Tibial nerve (tissue), 4 donors: ENCODE data around the gene MAGI2.

Source experiments
- CTCF ChIP-seq, 5 experiments: fragments of 200-600 bp in 3 of 5; fragments of 450-650 bp in 2 of 5; sonication (generic) in 3 of 5; IDR thresholded peaks; one replicate each; pipeline ENCODE4 v1.5.1; 2016 to 2019; ENCODE audit warnings: antibody characterized with exemption in 5 of 5, mild to moderate bottlenecking in 3 of 5, moderate library complexity in 2 of 5
- EP300 ChIP-seq, 2 donors: sonication (generic); formaldehyde crosslinking; IDR thresholded peaks; one replicate each; pipeline ENCODE4 v1.6.1; 2017; ENCODE audit warnings: antibody characterized with exemption in 2 of 2, mild to moderate bottlenecking in 1 of 2
- POLR2A ChIP-seq, 2 donors: fragments of 450-650 bp; IDR thresholded peaks; one replicate each; pipeline ENCODE4 v1.6.1; 2017; ENCODE audit warnings: antibody characterized with exemption in 2 of 2, mild to moderate bottlenecking in 2 of 2, moderate library complexity in 2 of 2

GRCh38 chr7:79352323-79352722 lies 101.1 kb downstream of the MAGI2 start:
- TF ChIP-seq CTCF (IDR thresholded peaks at IDR 0.05) = no peak
- TF ChIP-seq POLR2A (IDR thresholded peaks at IDR 0.05) = no peak
- no peak for TF ChIP-seq EP300 (IDR thresholded peaks at IDR 0.05)
